MCF 10A (cell line): Measurements from ENCODE around the gene ANKRD44. TPM values are rescaled to one million over a fixed set of nuclear protein-coding genes. Genes with fewer than 3 reads are reported as not detected.

Experiments used
- BruUV-seq: library from RNA; stranded (reverse); fragments of 400-500 nt; replicated peaks from 2 replicates; lab custom pipeline; 2021; lab: Mats Ljungman, UMichigan
- CTCF ChIA-PET: fragments of 300-600 bp; sonication (Branson Sonifier 250); formaldehyde crosslinking; extraction: SDS; loops from one replicate; lab custom pipeline; 2021; ENCODE audit warnings: antibody characterized with exemption, inconsistent platforms; lab: Yijun Ruan, JAX
- POLR2A ChIA-PET: fragments of 300-600, 350-650 bp; sonication (Branson Sonifier 250); formaldehyde crosslinking; extraction: SDS; loops from one replicate; lab custom pipeline; 2020; ENCODE audit warnings: antibody characterized with exemption, inconsistent platforms; lab: Yijun Ruan, JAX
- DNase-seq: peaks from one replicate; pipeline ENCODE4 v3.0.0-alpha.2; 2018; ENCODE audit not compliant: unreplicated experiment
- H3K27ac Mint-ChIP-seq: one replicate; pipeline ENCODE4 v1.8.0; 2022; ENCODE audit warnings: mild to moderate bottlenecking, low read depth, mixed read lengths; ENCODE audit not compliant: unreplicated experiment
- H3K27me3 Mint-ChIP-seq: one replicate; pipeline ENCODE4 v1.8.0; 2022; ENCODE audit warnings: mixed read lengths; ENCODE audit not compliant: insufficient read depth, unreplicated experiment
- H3K36me3 Mint-ChIP-seq: one replicate; pipeline ENCODE4 v1.8.0; 2022; ENCODE audit warnings: mild to moderate bottlenecking, moderate library complexity, mixed read lengths; ENCODE audit not compliant: insufficient read depth, unreplicated experiment
- H3K4me1 Mint-ChIP-seq: one replicate; pipeline ENCODE4 v1.8.0; 2022; ENCODE audit warnings: mixed read lengths; ENCODE audit not compliant: insufficient read depth, unreplicated experiment
- H3K4me3 Mint-ChIP-seq: one replicate; pipeline ENCODE4 v1.8.0; 2022; ENCODE audit warnings: mild to moderate bottlenecking, moderate library complexity, mixed read lengths; ENCODE audit not compliant: unreplicated experiment
- H3K9me3 Mint-ChIP-seq: one replicate; pipeline ENCODE4 v1.8.0; 2022; ENCODE audit warnings: mixed read lengths; ENCODE audit not compliant: unreplicated experiment
- CTCF ChIP-seq: fragments of 200-600 bp; IDR thresholded peaks from one replicate; pipeline ENCODE4 v1.8.0; 2022; ENCODE audit warnings: antibody characterized with exemption, mild to moderate bottlenecking; ENCODE audit not compliant: unreplicated experiment
- intact Hi-C: fragments of 100-400 bp; cut with micrococcal nuclease; formaldehyde crosslinking; loops from 2 replicates; pipeline ENCODE4 v1.14.1; 2022
- total RNA-seq: library from RNA; stranded (reverse); gene quantifications from 2 replicates; pipeline ENCODE4 v1.2.3, GENCODE V29; 2022

Gene ANKRD44
- total RNA-seq, 1 experiment from 2014 or later, result 6.9 TPM

- intact Hi-C loops, result no loop called here
- no TSS peak for BruUV-seq
- ChIA-PET POLR2A (no interaction called here), CTCF (interaction anchor here (1.0 kb wide), 1 partner anchor 75 kb away, joined by 4 read pairs; no protein-coding TSS in a partner anchor)
- no peaks in the 10 kb centered on the region for H3K27me3 Mint-ChIP-seq
- no peaks in the 10 kb centered on the region for H3K36me3 Mint-ChIP-seq
- no peak for DNase-seq
- H3K4me1 Mint-ChIP-seq, result no peaks in the 10 kb centered on the region
- TF ChIP-seq CTCF, result no peak
- no peak overlapping the region for H3K27ac Mint-ChIP-seq
- no peak overlapping the region for H3K4me3 Mint-ChIP-seq
- H3K9me3 Mint-ChIP-seq, result no peaks in the 10 kb centered on the region
These were observed 74.4 kb downstream of the ANKRD44 start for GRCh38 chr2:197236159-197236558.

- H3K4me1 Mint-ChIP-seq, result no peaks in the 10 kb centered on the region
- intact Hi-C loops, result no loop called here
- no TSS peak for BruUV-seq
- no peak for DNase-seq
- no peak overlapping the region for H3K27ac Mint-ChIP-seq
- no peaks in the 10 kb centered on the region for H3K27me3 Mint-ChIP-seq
- no peaks in the 10 kb centered on the region for H3K36me3 Mint-ChIP-seq
- POLR2A ChIA-PET, result no interaction called here
- no peak overlapping the region for H3K4me3 Mint-ChIP-seq
- H3K9me3 Mint-ChIP-seq, result no peaks in the 10 kb centered on the region
- no peak for TF ChIP-seq CTCF
- CTCF ChIA-PET, result interaction anchor here (1.0 kb wide), 1 partner anchor 76 kb away, joined by 4 read pairs; no protein-coding TSS in a partner anchor
These were observed 74.9 kb downstream of the ANKRD44 start for GRCh38 chr2:197235711-197236110.

DNA sequence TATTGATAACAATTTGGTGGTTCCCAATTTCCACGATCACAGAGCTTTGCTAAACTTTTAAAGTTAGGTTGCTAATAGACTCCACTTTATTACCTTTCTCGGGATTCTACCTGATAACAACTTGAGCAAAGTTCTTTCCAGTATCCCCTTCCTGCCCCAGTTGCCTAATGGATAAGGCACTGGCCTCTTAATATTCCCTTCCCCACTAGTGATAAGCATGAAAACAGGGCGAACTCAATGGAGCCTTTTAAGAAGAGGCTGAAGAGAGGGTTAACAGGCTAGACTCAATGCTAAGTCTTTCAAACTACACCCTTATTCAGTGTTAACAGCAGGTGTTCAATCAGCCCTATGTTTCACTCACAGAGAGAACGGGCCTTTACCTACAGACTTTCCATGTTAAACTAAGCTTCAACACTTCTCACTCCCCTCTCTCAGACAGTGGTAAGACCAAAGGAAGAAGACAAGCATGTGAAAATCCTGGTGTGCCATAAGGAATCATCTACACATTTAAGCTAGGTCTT, 75.8 kb downstream of the ANKRD44 start:
- no peak for DNase-seq
- no peak overlapping the region for H3K4me3 Mint-ChIP-seq
- no peaks in the 10 kb centered on the region for H3K36me3 Mint-ChIP-seq
- CTCF ChIA-PET, result interaction anchor here (1.0 kb wide), 1 partner anchor 77 kb away, joined by 4 read pairs; no protein-coding TSS in a partner anchor
- BruUV-seq, result no TSS peak
- POLR2A ChIA-PET, result no interaction called here
- no peaks in the 10 kb centered on the region for H3K27me3 Mint-ChIP-seq
- H3K9me3 Mint-ChIP-seq, result no peaks in the 10 kb centered on the region
- H3K27ac Mint-ChIP-seq, result no peak overlapping the region
- intact Hi-C loops, result no loop called here
- peaks cover 7% of the 10 kb centered on the region for H3K4me1 Mint-ChIP-seq
- no peak for TF ChIP-seq CTCF

DNA sequence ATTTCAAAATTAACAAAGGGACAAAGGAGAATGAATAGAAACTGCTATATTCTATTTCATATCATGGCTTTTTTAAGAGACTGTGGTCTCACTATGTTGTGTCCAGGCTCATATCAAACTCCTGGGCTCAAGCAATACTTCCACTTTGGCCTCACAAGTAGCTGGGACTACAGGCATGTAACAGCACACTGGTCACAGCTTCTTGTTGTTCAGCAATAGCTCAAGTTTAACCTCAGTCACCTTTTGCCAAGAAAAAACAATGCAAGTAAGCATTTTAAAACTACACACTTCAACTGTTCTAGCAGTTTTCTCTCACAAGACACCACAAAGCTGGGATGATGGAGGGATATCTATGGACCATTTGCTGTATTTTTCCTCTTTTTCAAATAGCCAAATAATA, 77.1 kb downstream of the ANKRD44 start:
- intact Hi-C loops, result no loop called here
- no TSS peak for BruUV-seq
- ChIA-PET POLR2A (no interaction called here), CTCF (no interaction called here)
- no peak for DNase-seq
- no peaks in the 10 kb centered on the region for H3K9me3 Mint-ChIP-seq
- H3K36me3 Mint-ChIP-seq, result no peaks in the 10 kb centered on the region
- H3K27me3 Mint-ChIP-seq, result no peaks in the 10 kb centered on the region
- no peak overlapping the region for H3K4me3 Mint-ChIP-seq
- no peak overlapping the region for H3K27ac Mint-ChIP-seq
- peaks cover 9% of the 10 kb centered on the region for H3K4me1 Mint-ChIP-seq
- TF ChIP-seq CTCF, result no peak
